NCI-H748 (cell line): ENCODE results near the gene PCED1B.
"Not testable (repeated sequence)": the region's sequence is repeated elsewhere in the genome, so short reads cannot be mapped to it uniquely, and the experiment has no call there.

Source experiments
- DNase-seq: peaks from one replicate; lab custom pipeline; 2025; ENCODE audit not compliant: unreplicated experiment; lab: John Stamatoyannopoulos, UW

The PCED1B gene

DNA sequence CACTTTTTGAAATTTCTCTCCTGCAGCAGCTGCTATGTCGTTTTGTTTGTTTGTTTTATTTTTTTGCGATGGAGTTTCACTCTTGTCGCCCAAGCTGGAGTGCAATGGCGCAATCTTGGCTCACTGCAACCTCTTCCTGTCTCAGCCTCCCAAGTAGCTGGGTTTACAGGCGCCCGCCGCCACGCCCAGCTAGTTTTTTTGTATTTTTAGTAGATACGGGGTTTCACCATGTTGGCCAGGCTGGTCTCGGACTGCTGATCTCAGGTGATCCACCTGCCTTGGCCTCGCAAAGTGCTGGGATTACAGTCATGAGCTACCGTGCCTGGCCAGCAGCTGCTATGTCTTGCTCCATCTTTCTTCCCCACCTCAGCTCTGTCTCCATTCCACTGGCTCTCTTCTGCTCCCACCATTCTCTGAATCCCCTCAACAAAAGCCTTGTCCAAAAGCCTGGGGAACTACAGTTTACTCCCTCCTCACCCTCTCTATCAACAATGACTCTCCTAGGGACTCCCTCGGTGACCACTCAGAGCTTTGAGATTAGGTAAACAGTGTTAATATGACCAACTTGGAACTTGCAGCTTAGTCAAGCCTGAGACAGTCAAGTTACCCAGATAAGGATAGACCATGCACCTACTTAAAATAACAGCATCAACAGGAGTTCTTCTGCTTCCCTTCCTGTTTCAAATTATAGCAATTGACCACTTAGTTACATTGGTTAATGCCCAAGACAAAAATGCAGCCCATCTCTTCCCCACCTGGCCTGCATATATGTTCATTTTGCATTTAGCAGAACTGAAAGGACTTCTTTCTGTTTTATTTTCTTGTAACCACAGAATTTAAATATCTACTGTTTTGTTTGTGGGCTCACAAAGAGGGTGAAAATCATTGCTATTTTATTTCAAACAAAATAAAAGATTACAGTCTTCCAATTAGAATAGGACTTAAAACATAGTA, 189.4 kb downstream of the PCED1B start:
- no peak for DNase-seq

DNA sequence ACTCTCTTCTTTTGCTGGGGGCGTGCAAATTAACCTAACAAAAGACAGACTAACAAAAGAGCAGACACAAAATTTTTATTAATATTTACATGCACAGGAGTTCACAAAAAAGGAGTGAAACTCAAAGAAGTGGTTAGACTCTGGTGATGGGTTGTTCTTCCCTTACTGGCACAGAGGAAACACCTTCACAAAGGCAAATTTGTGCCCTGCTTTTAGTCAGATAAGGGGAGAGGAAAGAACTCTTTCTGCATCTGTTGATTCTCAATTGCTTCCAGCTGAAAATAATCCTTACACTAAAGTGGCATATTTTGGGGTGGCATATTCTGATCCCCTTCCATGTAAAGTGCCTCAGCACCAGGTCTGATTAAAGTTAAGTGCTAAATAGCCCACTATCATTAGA, 190.5 kb downstream of the PCED1B start:
- no peak for DNase-seq

GRCh38 chr12:47270782-47271664, 191.6 kb downstream of the PCED1B start:
- no peak for DNase-seq

GRCh38 chr12:47271800-47272239, 192.4 kb downstream of the PCED1B start:
- DNase-seq, result peak; percentile 15

GRCh38 chr12:47272412-47273190, 193.2 kb downstream of the PCED1B start:
- DNase-seq, result no peak

DNA sequence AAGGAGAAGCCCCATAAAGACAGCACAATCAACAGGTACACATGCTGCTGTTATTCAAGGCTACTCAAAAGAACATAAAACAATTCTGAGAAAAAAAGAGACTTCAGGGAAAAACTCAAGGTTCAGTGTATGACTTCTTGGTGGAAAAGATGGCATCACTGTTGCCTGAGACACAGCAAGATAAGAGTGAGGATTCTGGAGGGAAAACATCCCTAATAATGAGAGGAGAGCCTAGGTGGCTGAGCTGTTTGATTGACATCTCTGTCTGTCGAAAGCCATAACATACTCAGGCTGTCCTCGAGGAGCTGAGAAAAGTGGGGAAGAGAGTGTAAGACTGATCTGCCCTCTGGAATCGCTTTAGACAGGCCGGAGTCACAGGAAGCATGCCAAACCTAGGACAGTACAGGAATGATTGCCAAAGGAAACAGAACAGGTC, 193.8 kb downstream of the PCED1B start:
- DNase-seq, result no peak

- DNase-seq, result no peak
These were observed 195.3 kb downstream of the PCED1B start for GRCh38 chr12:47274760-47275159.

GRCh38 chr12:47276253-47276620, 196.8 kb downstream of the PCED1B start:
- no peak for DNase-seq

GRCh38 chr12:47276621-47277309, 197.3 kb downstream of the PCED1B start:
- peak; percentile 61 for DNase-seq

DNA sequence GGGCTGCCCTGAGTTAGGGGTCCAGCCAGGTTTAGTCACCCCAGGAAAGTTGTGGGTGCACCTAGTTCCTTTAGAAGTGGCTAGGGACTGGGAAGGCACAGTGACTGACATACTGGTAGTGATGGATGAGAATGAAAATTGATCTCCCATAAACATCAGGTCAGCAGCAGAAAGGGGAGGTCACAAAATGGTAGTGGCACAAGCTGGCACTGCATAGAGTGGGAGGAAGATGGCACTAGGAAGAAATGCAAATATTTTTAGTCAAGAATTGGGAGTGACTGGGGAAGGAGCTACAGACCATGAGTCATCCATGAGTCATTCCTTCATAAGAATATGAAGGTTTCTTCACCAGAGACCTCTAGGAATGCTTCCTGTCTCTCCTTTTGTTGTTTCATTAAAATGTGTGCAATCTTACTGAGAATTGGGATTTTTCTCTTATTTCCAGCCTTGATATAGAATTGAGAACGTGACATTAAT, 198.6 kb downstream of the PCED1B start:
- DNase-seq, result no peak

DNA sequence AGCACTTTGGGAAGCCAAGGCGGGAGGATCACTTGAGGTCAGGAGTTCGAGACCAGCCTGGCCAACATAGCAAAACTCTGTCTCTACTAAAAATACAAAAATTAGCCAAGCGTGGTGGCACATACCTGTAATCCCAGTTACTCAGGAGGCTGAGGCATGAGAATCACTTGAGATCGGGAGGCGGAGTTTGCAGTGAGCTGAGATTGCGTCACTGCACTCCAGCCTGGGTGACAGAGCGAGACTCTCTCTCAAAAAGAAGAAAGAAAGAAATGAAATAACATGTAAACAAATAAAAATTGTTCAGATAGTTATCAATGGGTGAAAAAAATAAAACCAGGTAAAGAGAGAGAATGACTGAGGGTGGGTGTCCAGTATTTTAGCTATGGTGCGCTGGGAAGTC, 200.3 kb downstream of the PCED1B start:
- not testable (repeated sequence) for DNase-seq

- DNase-seq, result no peak
These were observed 201.3 kb downstream of the PCED1B start for GRCh38 chr12:47280543-47281300.

DNA sequence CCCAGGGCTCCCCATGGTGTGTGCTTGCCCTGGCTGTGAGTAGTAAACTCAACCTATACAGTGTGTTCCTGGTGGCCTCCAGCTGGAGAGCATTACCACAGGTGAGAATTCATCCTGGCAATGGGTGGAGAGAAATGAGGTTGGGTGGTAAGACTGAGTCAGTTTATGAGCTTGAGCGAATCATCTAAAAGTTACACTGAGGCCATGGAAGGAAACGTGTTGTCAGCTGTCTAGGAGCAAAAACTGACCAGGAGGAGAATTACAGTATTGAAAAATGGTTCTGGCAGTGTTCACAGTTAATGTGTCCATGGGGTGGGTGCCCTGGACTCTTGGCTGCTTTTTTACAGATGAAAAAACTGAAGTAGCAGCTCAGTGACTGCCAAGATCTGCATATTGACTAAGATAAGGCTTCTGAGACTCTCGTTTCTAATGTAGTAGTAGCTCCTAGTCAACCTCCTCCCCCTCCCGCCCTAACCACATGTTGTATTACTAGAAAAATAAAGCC, 202.3 kb downstream of the PCED1B start:
- DNase-seq, result no peak

- no peak for DNase-seq
These were observed 202.8 kb downstream of the PCED1B start for GRCh38 chr12:47282206-47282605.
